Measurements from ENCODE around the gene CALCR.
"Not testable (repeated sequence)": the region's sequence is repeated elsewhere in the genome, so short reads cannot be mapped to it uniquely, and the experiment has no call there.

The CALCR gene

GRCh38 chr7:93574646-93575554 lies at the start of gene CALCR:
Gene CALCR, minus strand, starts transcription at chr7:93574724. Its CDS starts 87,743 bp downstream, at chr7:93486981.
- no peak for DNase-seq (ENCODE audit: extremely low read depth in 1 of 2, low read depth in 1 of 2)

DNA sequence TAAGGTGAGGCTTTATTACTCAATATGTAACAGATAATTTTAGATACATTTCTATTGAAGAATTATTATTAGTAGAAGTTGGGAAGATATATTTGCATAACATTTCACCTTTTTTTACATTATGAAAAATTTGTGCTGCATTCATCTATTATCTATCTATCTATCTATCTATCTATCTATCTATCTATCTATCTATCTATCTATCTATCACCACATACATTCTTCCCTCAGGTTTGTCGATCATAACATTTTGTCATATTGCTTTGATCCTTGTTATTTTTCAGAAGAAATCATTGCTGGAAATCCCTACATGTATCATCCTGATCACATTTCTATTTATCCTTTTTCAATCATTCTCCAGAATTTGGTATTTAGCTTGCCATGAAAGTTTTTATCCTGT lies 49.3 kb upstream of the CALCR start:
- DNase-seq (ENCODE audit: extremely low read depth in 1 of 2, low read depth in 1 of 2) = no peak

- no peak for DNase-seq (ENCODE audit: extremely low read depth in 1 of 2, low read depth in 1 of 2)
These were observed 47.8 kb upstream of the CALCR start for GRCh38 chr7:93622036-93623033.

GRCh38 chr7:93620864-93621263 lies 46.3 kb upstream of the CALCR start:
- DNase-seq (ENCODE audit: extremely low read depth in 1 of 2, low read depth in 1 of 2) = no peak

DNA sequence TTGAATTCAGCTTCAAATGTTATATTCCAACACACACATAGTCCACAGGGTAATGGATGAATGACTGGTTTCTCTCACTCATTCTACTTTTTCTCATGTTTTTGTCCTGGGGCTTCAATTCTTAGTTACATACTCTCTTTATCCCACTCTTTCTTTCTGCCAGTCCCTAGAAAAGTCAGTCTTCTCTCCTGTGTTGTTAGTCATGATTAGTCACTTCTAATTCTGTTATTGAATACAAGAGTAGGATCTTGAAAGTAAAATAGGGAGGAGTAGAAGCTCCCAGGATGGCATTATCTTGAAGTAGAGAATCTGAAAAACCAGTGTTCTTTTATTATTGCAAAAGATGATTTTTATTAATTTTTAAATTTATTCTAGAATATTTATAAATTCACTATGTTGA lies 45.5 kb upstream of the CALCR start:
- no peak for DNase-seq (ENCODE audit: extremely low read depth in 1 of 2, low read depth in 1 of 2)

DNA sequence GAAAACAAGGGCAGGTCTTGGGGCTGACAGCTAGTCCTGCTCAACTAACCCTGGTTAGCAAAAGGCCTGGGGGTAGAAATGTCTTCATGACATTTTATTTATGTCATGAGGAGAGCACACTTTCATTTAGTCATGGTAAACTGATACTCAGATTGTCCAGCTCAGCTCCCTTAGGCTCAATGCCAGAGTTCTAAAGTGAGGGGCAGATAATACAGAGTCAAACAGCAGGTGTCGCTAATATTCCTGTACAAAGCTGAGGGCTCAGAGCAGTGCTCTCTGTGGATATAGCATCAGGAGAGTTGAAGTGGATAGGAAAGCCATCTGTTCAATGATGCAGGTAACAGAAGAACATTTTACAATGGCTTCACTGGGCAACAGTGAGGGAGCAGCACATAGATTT lies 26.8 kb upstream of the CALCR start:
- DNase-seq (ENCODE audit: extremely low read depth in 1 of 2, low read depth in 1 of 2) = no peak

DNA sequence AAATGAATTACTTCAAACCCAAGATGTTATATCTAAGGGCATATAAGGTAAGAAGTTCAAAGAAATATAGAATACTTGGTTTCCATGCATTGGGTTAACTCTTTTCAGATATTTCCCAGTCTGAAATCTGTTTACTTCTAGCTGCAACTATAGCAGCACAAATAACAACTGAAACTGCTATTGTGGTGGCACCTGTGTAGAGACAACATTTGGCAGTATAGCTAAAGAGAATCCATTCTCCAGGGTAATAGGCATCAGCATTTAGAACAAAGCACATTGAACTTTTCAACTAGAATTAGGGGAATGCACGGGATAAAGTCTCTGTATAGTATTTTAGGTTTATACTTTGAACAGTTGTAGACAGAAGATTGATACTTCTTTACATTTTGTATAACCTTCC lies 19.7 kb upstream of the CALCR start:
- DNase-seq (ENCODE audit: extremely low read depth in 1 of 2, low read depth in 1 of 2) = no peak

DNA sequence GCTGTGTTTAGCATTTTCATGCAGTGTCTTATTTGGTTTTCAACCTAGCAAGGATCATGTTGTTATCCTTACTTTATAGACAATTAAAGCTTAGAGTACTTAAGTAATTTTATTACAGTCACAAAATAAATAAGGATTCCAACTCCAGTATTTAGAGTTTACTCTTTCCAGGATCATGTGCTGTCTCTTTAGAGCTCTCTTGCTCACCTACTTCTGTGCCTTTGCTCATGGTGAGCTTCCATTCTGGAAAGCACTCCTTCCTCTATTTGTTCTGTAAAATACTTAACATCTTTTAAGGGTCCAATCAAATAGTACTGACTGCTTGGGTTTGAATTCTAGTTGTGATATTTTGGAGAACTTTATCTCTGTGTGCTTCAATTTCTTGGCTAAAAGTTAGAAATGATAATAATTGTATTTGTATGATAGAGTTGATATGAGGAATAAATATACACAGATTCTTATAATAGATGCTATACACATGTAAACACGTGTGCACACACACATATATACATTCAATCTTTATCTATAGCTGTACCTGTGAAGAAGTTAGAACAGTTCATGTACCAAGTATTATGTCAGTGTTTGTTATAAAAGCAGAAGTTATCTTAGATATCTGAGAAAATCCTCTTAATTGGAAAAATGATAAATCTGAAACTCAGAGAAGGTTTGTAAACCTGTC lies 18.2 kb upstream of the CALCR start:
- DNase-seq (ENCODE audit: extremely low read depth in 1 of 2, low read depth in 1 of 2) = no peak

- not testable (repeated sequence) for DNase-seq (ENCODE audit: extremely low read depth in 1 of 2, low read depth in 1 of 2)
These were observed 16.9 kb upstream of the CALCR start for GRCh38 chr7:93591224-93592050.

DNA sequence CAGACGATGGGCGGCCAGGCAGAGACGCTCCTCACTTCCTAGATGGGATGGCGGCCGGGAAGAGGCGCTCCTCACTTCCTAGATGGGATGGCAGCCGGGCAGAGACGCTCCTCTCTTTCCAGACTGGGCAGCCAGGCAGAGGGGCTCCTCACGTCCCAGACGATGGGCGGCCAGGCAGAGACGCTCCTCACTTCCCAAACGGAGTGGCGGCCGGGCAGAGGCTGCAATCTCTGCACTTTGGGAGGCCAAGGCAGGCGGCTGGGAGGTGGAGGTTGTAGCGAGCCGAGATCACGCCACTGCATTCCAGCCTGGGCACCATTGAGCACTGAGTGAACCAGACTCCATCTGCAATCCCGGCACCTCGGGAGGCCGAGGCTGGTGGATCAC lies 11.9 kb upstream of the CALCR start:
- not testable (repeated sequence) for DNase-seq (ENCODE audit: extremely low read depth in 1 of 2, low read depth in 1 of 2)

- not testable (repeated sequence) for DNase-seq (ENCODE audit: extremely low read depth in 1 of 2, low read depth in 1 of 2)
These were observed 11.4 kb upstream of the CALCR start for GRCh38 chr7:93585694-93586478.

GRCh38 chr7:93579431-93579830 lies 4.9 kb upstream of the CALCR start:
- DNase-seq (ENCODE audit: extremely low read depth in 1 of 2, low read depth in 1 of 2) = no peak

GRCh38 chr7:93578762-93579161 lies 4.2 kb upstream of the CALCR start:
- DNase-seq (ENCODE audit: extremely low read depth in 1 of 2, low read depth in 1 of 2) = no peak

GRCh38 chr7:93575555-93576399 lies 1.3 kb upstream of the CALCR start:
- DNase-seq (ENCODE audit: extremely low read depth in 1 of 2, low read depth in 1 of 2) = no peak

- DNase-seq (ENCODE audit: extremely low read depth in 1 of 2, low read depth in 1 of 2) = no peak
These were observed 267 bp downstream of the CALCR start for GRCh38 chr7:93574269-93574645.

DNA sequence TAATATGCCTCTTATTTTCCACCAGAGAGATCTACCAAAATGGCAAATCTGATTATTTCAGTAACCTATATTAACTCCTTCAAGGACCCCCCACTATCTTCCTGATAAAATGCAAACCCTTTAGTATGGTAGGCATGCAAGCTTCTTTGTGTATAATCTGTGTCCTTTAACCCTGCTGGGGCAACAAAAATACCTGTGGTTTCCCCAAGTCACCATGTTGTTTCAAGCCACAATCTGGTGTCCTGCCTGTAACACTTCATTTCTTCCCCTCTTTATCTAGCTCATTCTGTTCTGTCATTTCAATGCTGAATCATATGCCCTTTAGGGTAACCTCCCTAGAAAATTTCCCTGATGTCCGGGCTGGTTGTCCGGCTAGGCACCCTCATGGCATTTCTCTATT lies 5.3 kb downstream of the CALCR start:
- no peak for DNase-seq (ENCODE audit: extremely low read depth in 1 of 2, low read depth in 1 of 2)

GRCh38 chr7:93566876-93567275 lies 7.6 kb downstream of the CALCR start:
- no peak for DNase-seq (ENCODE audit: extremely low read depth in 1 of 2, low read depth in 1 of 2)

DNA sequence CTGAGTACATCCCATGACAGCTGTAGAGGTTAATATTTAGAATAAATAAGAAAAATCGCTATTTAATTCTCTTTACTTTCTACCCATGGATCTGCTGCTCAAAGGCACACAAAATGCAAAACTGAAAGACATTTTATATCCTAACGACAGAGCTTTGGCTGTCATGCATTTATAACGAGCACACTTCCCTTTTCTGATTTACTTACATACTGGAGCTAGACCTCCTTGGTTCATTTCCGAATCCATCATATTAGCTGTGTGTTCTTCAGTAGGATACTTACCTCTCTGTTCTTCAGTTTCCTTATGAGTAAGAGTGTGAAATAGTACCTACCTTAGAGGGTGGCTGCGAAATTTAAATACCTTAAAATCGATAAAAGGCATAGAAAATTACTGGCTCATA lies 10.9 kb downstream of the CALCR start:
- DNase-seq (ENCODE audit: extremely low read depth in 1 of 2, low read depth in 1 of 2) = no peak

Measured in activated CD8-positive, alpha-beta memory T cell treated with anti-CD3 and anti-CD28 coated beads for 1 hour (primary cell).